HG02852 (cell line): ENCODE data around the gene HAT1.
"Not testable (repeated sequence)": the region's sequence is repeated elsewhere in the genome, so short reads cannot be mapped to it uniquely, and the experiment has no call there.

Experiments used
- ATAC-seq: cut with Tn5 transposase; IDR thresholded peaks from one replicate; pipeline ENCODE4 v1.9.1; 2021; ENCODE audit warnings: mild to moderate bottlenecking, moderate library complexity; ENCODE audit not compliant: unreplicated experiment

Gene HAT1

DNA sequence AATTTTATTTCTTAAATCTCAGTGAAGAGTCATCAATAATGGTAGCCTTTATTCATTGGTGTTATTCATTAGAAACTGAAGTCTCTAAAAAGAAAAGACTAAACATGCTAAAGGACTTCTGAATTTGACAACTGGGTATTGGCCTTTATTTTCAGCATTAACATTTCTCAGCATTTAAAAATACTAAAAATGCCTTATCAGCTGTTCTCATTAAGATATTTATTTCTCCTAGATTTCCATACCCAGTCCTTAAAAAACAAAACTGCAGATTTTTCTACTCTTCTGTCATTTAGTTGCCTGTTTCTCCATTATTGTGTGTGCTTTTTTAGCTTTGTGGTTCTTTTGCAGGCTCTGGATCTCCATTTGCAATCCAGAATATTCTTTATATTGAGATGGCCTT is 46.2 kb downstream of the HAT1 start:
- ATAC-seq = no peak

- no peak for ATAC-seq
Measured at GRCh38 chr2:171972329-171972982, 50.2 kb downstream of the HAT1 start.

GRCh38 chr2:171979103-171979502 is 56.8 kb downstream of the HAT1 start:
- ATAC-seq = no peak

DNA sequence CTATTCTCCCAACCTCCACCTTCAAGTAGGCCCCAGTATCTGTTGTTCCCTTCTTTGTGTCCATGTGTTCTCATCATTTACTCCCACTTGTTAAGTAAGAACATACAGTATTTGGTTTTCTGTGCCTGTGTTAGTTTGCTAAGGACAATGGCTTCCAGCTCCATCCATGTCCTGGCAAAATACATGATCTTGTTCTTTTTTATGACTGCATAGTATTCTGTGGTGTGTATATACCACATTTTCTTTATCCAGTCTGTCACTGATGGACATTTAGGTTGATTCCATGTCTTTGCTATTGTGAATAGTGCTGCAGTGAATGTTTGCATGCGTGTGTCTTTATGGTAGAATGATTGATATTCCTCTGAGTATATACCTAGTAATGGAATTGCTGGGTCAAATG is 61.7 kb downstream of the HAT1 start:
- not testable (repeated sequence) for ATAC-seq

- no peak for ATAC-seq
Measured at GRCh38 chr2:171985076-171985475, 62.8 kb downstream of the HAT1 start.

GRCh38 chr2:171986778-171987177 is 64.5 kb downstream of the HAT1 start:
- no peak for ATAC-seq

GRCh38 chr2:171991027-171991426 is 68.8 kb downstream of the HAT1 start:
- ATAC-seq = no peak

- ATAC-seq = no peak
Measured at GRCh38 chr2:171995586-171995985, 73.3 kb downstream of the HAT1 start.

GRCh38 chr2:171996021-171996420 is 73.8 kb downstream of the HAT1 start:
- no peak for ATAC-seq

DNA sequence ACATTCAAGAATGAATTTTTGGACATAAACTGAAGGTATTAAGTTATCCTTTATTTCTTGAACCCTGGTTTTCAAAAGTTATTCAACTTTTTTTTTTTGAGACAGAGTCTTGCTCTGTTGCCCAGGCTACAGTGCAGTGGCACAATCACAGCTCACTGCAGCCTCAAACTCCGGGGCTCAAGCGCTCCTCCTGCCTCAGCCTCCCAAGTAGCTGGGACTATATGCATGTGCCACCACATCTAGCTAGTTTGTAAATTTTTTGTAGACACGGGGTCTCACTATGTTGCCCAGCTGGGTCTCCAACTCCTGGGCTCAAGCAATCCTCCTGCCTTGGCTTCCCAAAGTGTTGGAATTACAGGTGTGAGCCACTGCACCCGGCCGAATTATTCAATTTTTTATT is 74.8 kb downstream of the HAT1 start:
- not testable (repeated sequence) for ATAC-seq

DNA sequence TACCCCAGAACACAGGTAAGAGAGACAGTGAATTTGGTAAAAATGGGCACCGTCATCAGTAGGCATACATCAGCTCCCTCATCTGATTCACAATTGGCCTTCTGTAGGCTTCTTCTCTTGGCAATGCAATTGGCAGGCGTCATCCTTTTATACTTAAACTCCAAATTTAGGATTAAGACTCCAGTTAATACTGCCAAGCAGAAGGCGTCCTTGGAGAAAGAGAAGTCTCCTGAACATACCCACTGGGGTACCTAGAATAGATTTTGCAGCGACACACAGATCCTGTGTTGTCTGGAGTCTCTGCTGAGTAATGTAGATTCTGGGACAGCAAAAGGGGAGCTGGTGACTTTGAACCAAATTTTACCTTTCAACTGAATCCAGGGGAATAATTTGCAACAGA is 76.9 kb downstream of the HAT1 start:
- peak; percentile 2 for ATAC-seq

DNA sequence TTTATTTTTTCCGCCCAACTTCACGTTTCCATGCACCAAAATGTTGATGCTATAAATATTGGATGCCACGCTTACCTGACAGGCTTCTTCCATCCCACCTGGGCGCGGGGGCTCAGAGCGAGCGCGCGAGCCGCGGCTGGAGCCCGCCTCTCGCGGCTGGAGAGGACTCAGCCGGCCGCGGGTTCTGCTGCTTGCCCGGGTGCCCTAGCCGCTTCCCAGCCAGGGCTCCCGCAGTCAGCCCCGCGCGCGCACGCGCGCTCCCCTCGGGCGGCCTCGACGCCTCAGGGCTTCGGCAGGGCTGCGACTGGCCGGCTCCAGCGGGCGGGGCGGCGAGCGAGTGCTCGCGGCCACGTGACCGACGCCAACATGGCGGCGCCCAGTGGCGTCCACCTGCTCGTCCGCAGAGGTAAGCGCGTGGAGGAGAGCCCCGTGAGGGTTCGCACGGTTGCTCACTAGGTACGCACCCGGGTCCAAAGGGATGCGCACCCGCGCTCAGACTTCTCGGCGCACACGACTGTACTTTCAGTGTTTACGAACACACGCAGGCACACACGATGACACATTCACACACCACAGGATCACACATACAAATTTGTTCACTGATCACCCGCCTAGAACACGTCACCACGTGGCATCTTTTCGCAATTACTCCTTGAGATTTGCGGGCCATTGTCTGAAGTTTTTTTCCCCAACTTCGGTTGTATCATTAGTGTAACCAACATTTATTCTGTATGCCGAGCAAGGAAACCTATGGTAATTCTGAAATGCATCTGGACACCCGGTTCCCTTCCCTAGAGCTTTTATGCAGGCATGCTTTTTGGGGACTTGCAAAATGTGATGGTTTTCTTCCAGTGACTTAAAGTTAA is 77.6 kb downstream of the HAT1 start, which contains the start of gene METAP1D:
Gene METAP1D (plus strand): TSS at position 350 of the 866 bp plus-strand sequence. CDS start 17 bp downstream, at position 367.
- peak; percentile 95 for ATAC-seq

- no peak for ATAC-seq
Measured at GRCh38 chr2:172000696-172001361, 78.6 kb downstream of the HAT1 start.

- ATAC-seq = no peak
Measured at GRCh38 chr2:172007372-172007771, 85.1 kb downstream of the HAT1 start.

DNA sequence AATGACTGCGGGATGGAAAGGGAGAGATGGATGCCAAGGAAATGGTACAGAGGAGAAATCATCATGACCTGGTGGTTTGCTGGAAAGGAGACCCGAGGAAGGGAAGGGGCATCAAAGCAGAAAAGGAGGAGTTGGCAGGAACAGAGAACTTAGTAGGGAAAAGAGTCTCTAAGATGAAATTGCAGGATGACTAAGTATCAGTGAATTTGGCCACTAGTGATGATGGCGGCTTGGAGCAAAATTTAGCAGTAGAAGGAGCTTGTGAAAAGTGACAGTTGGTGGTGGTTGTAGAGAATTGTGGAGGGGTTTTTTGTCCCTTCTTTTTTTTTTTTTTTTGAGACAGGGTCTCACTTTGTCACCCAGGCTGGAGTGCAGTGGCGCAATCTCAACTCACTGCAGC is 87.6 kb downstream of the HAT1 start:
- ATAC-seq = no peak

DNA sequence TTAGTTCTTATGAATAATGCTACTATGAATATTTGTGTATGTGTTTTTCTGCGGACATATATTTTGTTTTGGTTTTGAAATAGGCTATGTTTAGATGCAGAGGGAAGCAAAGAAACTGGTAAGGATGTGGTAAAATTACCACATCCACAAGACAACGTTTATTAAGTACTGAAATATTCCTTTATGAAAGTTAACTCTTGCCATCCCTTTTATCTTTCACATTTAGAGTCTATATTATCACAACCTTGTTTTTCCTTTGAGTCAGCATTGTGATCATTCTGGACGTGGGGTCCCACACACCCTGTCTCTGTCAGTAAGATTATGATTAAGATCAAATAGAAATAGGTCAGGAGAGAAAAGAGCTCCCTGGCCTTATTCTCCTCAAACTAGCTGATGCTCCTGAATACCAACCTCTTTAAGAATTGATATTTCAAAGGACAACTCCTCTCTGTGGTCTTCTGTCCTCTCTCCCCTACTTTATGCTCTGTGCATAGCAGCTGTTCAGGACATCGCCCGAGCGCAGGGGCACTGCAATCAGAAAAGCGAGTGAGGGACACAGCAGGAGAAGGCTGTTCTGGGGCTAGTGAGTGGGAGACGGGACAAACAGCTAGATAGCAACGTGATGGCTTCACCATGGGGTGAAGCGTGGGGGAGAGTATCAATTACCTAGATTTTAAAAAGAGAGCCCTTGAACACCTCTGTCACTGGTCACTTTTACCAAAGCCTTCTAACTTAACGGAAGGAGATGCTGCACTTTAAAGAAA is 89.7 kb downstream of the HAT1 start:
- ATAC-seq = no peak

DNA sequence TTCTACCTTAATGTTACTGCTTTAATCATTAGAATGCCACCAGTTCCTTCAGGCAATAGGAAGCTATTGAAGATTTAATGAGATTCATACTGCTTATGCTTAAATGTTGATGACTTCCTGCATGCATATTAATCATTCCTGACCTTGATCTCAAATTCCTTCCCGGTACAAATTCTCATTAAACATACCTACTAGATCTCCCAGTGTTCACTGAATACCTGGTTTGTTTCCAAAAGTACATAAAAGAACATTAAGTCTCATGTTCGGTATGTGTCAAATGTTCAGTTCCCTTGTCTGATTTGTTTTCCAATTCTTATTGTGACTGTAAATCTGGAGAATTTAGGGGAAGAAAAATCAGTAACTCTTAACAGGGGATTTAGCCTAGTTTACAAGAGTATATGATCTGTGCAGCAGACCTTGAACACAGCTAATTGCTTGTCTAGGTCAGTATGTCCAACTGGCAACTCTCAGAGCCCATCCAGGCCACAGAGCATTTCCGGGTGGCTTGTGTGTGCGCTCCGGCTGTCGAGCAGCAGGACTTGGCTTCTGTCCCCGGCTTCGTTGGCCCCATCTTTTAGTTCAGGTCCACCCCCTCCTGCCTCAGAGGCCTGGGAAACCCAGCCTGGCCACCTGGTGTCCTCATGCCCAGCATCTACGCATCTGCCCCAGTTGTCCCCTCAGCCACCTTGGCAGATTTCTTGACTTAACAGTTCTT is 90.6 kb downstream of the HAT1 start:
- no peak for ATAC-seq

DNA sequence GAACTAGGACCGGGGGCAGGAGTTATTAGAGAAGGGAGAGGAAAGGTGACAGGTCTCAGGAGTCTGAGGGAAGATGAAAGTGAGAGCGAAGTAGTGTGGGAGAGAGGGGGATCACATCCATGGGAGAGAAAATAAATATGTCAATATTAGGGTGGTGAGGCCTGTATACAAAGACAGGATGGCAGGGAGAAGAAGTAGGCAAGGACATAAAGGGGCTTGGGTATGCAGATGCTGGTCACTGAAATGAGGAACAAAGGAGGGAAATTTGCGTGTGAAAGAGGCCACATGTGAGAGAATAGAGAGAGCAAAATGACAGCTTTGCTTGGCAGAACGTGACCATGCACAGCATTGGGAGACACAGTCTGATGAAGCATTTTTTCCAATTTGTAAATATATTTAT is 91.1 kb downstream of the HAT1 start:
- ATAC-seq = peak; percentile 82

DNA sequence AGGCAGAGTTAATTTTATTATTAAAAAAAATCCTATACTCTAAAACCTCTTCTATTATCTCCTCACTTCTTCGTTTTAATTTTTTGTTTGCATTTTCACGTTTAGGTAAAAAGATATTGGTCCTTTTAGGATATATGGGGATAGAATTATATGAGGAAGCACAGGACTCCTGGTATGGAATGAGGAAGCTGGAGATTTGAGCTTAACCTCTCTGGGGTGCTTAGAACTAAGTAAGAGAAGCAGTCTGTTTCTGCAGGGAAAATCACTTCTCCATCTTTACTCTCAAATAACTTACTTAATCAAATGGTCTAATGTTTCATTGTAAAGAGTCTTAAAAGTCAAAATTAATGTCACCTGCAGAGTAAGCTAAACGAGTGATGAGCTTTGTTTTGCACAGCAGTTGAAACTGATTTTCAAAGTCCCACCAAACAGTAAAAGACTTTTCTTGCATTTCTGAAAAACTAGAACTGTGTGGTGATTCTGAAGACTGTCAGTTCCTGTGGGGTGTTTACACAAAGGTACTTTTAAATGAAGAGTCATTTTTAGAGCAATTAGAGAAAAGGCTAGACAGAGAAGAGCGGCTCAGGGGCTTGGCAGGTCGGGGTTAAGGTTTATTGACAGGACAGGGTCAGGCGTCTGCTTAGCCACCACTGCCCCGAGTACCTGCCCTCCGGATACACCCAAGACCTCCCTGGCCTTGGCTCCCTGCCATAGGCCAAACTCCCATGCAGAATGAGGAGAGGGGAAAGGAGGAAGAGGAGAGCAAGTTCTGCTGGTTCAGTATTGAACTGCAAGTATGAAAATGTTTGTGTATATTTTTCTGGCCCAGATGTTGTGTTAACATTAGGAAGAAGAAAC is 99.0 kb downstream of the HAT1 start:
- no peak for ATAC-seq
